Stimulated activated CD8-positive, alpha-beta memory T cell treated with anti-CD3 and anti-CD28 coated beads, Interleukin-4, amount 100 ng/mL, for 1 hour (primary cell): Measurements from ENCODE around the gene PRKCZ.

ENCODE experiments used
- DNase-seq, 2 donors: peaks; one replicate each; pipeline ENCODE4 v3.0.0-alpha.2; 2020; ENCODE audit warnings: low read depth in 2 of 2, low spot score in 1 of 2

PRKCZ gene

GRCh38 chr1:2024887-2025286 lies 25.3 kb upstream of the PRKCZ start:
- no peak for DNase-seq

GRCh38 chr1:2025491-2025981 lies 24.7 kb upstream of the PRKCZ start:
- no peak for DNase-seq

GRCh38 chr1:2027961-2028583 lies 22.1 kb upstream of the PRKCZ start:
- no peak for DNase-seq

GRCh38 chr1:2028870-2029560 lies 21.2 kb upstream of the PRKCZ start:
- no peak for DNase-seq

- no peak for DNase-seq
Observed at GRCh38 chr1:2029561-2029960, 20.6 kb upstream of the PRKCZ start.

GRCh38 chr1:2030076-2030871 lies 19.9 kb upstream of the PRKCZ start:
- no peak for DNase-seq

- DNase-seq: no peak
Observed at GRCh38 chr1:2031546-2032540, 18.4 kb upstream of the PRKCZ start.

GRCh38 chr1:2032737-2033136 lies 17.5 kb upstream of the PRKCZ start:
- no peak for DNase-seq

GRCh38 chr1:2033165-2033564 lies 17.0 kb upstream of the PRKCZ start:
- DNase-seq: no peak

- no peak for DNase-seq
Observed at GRCh38 chr1:2036287-2036686, 13.9 kb upstream of the PRKCZ start.

- DNase-seq: no peak
Observed at GRCh38 chr1:2037314-2037979, 12.8 kb upstream of the PRKCZ start.

- DNase-seq: no peak
Observed at GRCh38 chr1:2038229-2038628, 12.0 kb upstream of the PRKCZ start.

- DNase-seq: no peak
Observed at GRCh38 chr1:2039251-2039650, 11.0 kb upstream of the PRKCZ start.

- no peak for DNase-seq
Observed at GRCh38 chr1:2041305-2041704, 8.9 kb upstream of the PRKCZ start.

- DNase-seq: no peak
Observed at GRCh38 chr1:2041887-2042286, 8.3 kb upstream of the PRKCZ start.

GRCh38 chr1:2042830-2043773 lies 7.1 kb upstream of the PRKCZ start:
- DNase-seq: no peak

GRCh38 chr1:2043886-2044285 lies 6.3 kb upstream of the PRKCZ start:
- DNase-seq: no peak

- peak; percentile 52 to 61 for DNase-seq
Observed at GRCh38 chr1:2044510-2045319, 5.5 kb upstream of the PRKCZ start.
